Stomach (tissue), 9 donors: ENCODE measurements around the gene CLCN3. TPM values are rescaled to one million over a fixed set of nuclear protein-coding genes. Genes with fewer than 3 reads are reported as not detected.
A peak's percentile ranks its signal among the peaks of the same experiment; 100 is the strongest.

Source experiments
- DNase-seq, 2 donors: peaks; one replicate each; pipeline versions ENCODE4 v3.0.0 to v3.0.0-alpha.2; 2013 to 2019
- H3K27ac ChIP-seq, 5 donors: fragments of 200-600 bp in 4 of 5; sonication (generic) in 4 of 5; one replicate each; pipeline ENCODE4 v1.5.1; 2013 to 2019; ENCODE audit warnings: mild to moderate bottlenecking in 1 of 5, moderate library complexity in 1 of 5
- H3K27me3 ChIP-seq, 3 donors: fragments of 200-600 bp; sonication (generic); one replicate each; pipeline ENCODE4 v1.5.1; 2017 to 2019; ENCODE audit warnings: mixed run types in 1 of 3
- H3K36me3 ChIP-seq, 4 donors: fragments of 200-600 bp; sonication (generic); 1 replicate in 3 of 4; 2 replicates in 1 of 4; pipeline ENCODE4 v1.5.1; 2016 to 2019
- H3K4me1 ChIP-seq, 4 donors: fragments of 200-600 bp; sonication (generic); one replicate each; pipeline ENCODE4 v1.5.1; 2016 to 2019
- H3K4me3 ChIP-seq, 4 donors: fragments of 200-600 bp; sonication (generic) in 3 of 4; one replicate each; pipeline ENCODE4 v1.5.1; 2016 to 2019; ENCODE audit warnings: mild to moderate bottlenecking in 1 of 4
- H3K9me3 ChIP-seq, 4 donors: fragments of 200-600 bp; sonication (generic); one replicate each; pipeline ENCODE4 v1.5.1; 2016 to 2019
- EP300 ChIP-seq: sonication (generic); formaldehyde crosslinking; IDR thresholded peaks from one replicate; pipeline ENCODE4 v1.6.1; 2017; ENCODE audit warnings: antibody characterized with exemption
- POLR2A ChIP-seq, 4 donors: fragments of 450-650 bp; IDR thresholded peaks; one replicate each; pipeline ENCODE4 v1.6.1; 2016; ENCODE audit warnings: antibody characterized with exemption in 4 of 4, control low read depth in 2 of 4, mild to moderate bottlenecking in 1 of 4, moderate library complexity in 1 of 4
- POLR2AphosphoS5 ChIP-seq, 3 donors: sonication (generic); formaldehyde crosslinking; IDR thresholded peaks; one replicate each; pipeline ENCODE4 v1.6.1; 2016; ENCODE audit warnings: antibody characterized with exemption in 3 of 3
- WGBS, 5 donors: extraction: QIAGEN DNeasy Blood & Tissue Kit in 3 of 5; methylation state at CpG; one replicate each; pipeline versions ENCODE4 v1.1.5 to v1.1.7; 2013 to 2018; 5-methylcytosine and 5-hydroxymethylcytosine counted together
- intact Hi-C: fragments of 100-400 bp; cut with DNase I; formaldehyde crosslinking; loops from one replicate; pipeline ENCODE4 v1.15.1; 2023; ENCODE audit warnings: low total_unique reads
- polyA plus RNA-seq, 3 donors: library from polyadenylated mRNA; stranded (reverse); fragments of 200-250 nt; gene quantifications; one replicate each; pipeline ENCODE4 v1.2.3, GENCODE V29; 2013
- total RNA-seq, 5 donors: library from RNA; depleted of rRNA; stranded (reverse); fragments of >200 nt; gene quantifications; one replicate each; pipeline versions ENCODE4 v1.1.0 to v1.2.3, GENCODE V29; 2014 to 2016
- TF ChIP-seq, protein P1 (sequence below), 7 experiments: fragments of 450-650 bp in 4 of 7; fragments of 200-600 bp in 3 of 7; sonication (generic) in 3 of 7; IDR thresholded peaks; one replicate each; pipeline ENCODE4 v1.5.1; 2016 to 2019; ENCODE audit warnings: antibody characterized with exemption in 7 of 7, control low read depth in 2 of 7, mild to moderate bottlenecking in 1 of 7
- donor health status: healthy with polysubstance abuse.
- donor health status: Bipolar disorder and iron deficiency.
- donor health status: healthy.

The CLCN3 gene
- total and polyA plus RNA-seq, 8 donors, result 2.3 to 228 (median 8.9) TPM

DNA sequence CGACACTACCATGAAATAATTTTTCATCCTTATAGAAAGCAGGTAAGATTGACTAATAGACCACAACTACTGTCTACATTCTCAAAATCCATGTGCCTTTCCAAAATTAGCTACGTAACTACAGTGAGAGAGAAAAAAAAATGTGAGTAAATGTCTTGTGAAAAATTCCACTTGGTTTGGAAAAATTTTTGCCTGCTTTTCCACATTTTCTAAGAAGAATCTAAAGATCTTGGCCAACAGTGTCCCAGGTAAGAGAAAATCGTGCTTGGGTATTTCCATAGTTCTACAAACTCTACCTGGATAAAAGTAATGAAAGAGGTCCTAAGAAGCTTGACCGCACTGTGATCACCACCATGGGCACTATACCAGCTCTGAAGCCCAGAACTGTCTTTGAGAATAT lies 1.4 kb upstream of the CLCN3 start:
- Histone ChIP-seq H3K27me3 (no peaks in the 10 kb centered on the region), H3K36me3 (no peaks in the 10 kb centered on the region), H3K9me3 (no peaks in the 10 kb centered on the region), H3K4me1 (peaks cover 0 to 37% (median 19%) of the 10 kb centered on the region in 4 donors), H3K4me3 (peak overlapping the region in 3 of 4 donors; percentile 58 to 68 (median 61)), H3K27ac (peak overlapping the region in 4 of 5 donors; percentile 95 to 97 (median 96))
- TF ChIP-seq EP300 (no peak), POLR2AphosphoS5 (IDR thresholded peaks at IDR 0.05) (no peak), POLR2A (IDR thresholded peaks at IDR 0.05) (no peak)
- TF ChIP-seq, protein P1, sequence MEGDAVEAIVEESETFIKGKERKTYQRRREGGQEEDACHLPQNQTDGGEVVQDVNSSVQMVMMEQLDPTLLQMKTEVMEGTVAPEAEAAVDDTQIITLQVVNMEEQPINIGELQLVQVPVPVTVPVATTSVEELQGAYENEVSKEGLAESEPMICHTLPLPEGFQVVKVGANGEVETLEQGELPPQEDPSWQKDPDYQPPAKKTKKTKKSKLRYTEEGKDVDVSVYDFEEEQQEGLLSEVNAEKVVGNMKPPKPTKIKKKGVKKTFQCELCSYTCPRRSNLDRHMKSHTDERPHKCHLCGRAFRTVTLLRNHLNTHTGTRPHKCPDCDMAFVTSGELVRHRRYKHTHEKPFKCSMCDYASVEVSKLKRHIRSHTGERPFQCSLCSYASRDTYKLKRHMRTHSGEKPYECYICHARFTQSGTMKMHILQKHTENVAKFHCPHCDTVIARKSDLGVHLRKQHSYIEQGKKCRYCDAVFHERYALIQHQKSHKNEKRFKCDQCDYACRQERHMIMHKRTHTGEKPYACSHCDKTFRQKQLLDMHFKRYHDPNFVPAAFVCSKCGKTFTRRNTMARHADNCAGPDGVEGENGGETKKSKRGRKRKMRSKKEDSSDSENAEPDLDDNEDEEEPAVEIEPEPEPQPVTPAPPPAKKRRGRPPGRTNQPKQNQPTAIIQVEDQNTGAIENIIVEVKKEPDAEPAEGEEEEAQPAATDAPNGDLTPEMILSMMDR (IDR thresholded peaks at IDR 0.05), result no peak
- no peak for DNase-seq
- 89 to 94% (median 92%) methylated on average over 4 of the region's 4 CpGs for WGBS, 5 donors
- intact Hi-C loops, result no loop called here

- no peaks in the 10 kb centered on the region for H3K36me3 ChIP-seq
- H3K27me3 ChIP-seq, result no peaks in the 10 kb centered on the region
- peaks cover 0 to 43% (median 19%) of the 10 kb centered on the region in 4 donors for H3K4me1 ChIP-seq
- WGBS, 5 donors, result 0 to 1% (median 0%) methylated on average over 12 of the region's 12 CpGs
- peak overlapping the region; percentile 95 to 97 (median 96) for H3K27ac ChIP-seq
- H3K4me3 ChIP-seq, result peak overlapping the region; percentile 58 to 73 (median 64)
- TF ChIP-seq POLR2A (IDR thresholded peaks at IDR 0.05) (no peak), EP300 (no peak), POLR2AphosphoS5 (IDR thresholded peaks at IDR 0.05) (peak in 2 of 3 donors; percentile 53 to 66)
- TF ChIP-seq, protein P1 (IDR thresholded peaks at IDR 0.05), result peak in 5 of 7 experiments; percentile 54 to 75 (median 57)
- DNase-seq, result peak; percentile 67 to 88
- H3K9me3 ChIP-seq, result no peaks in the 10 kb centered on the region
- intact Hi-C loops, result no loop called here
These were observed 840 bp upstream of the CLCN3 start for GRCh38 chr4:169619518-169619957.

DNA sequence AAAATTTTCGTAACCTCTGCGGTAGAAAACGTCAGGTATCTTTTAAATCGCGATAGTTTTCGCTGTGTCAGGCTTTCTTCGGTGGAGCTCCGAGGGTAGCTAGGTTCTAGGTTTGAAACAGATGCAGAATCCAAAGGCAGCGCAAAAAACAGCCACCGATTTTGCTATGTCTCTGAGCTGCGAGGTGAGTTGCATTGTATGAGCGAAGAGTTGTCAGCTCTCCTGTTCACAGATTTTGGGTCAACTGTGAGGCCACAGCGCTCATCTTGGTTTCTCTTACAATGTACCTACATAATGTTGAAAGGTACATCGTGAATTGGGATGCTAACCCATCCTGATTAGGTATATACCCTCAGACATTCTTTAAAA lies 486 bp downstream of the CLCN3 start:
- peak in 1 of 2 donors; percentile 68 for DNase-seq
- Histone ChIP-seq H3K9me3 (no peaks in the 10 kb centered on the region), H3K27me3 (no peaks in the 10 kb centered on the region), H3K27ac (peak overlapping the region; percentile 95 to 97 (median 96)), H3K4me1 (peaks cover 0 to 44% (median 22%) of the 10 kb centered on the region in 4 donors), H3K36me3 (no peaks in the 10 kb centered on the region), H3K4me3 (peak overlapping the region; percentile 58 to 73 (median 64))
- TF ChIP-seq POLR2AphosphoS5 (IDR thresholded peaks at IDR 0.05) (no peak), POLR2A (IDR thresholded peaks at IDR 0.05) (no peak), EP300 (no peak)
- TF ChIP-seq, protein P1 (IDR thresholded peaks at IDR 0.05), result no peak
- intact Hi-C loops, result no loop called here
- 0 to 2% (median 1%) methylated on average over 14 of the region's 14 CpGs for WGBS, 5 donors

- peak in 1 of 2 donors; percentile 76 for DNase-seq
- Histone ChIP-seq H3K4me3 (peak overlapping the region; percentile 58 to 73 (median 64)), H3K27me3 (no peaks in the 10 kb centered on the region), H3K36me3 (no peaks in the 10 kb centered on the region), H3K9me3 (no peaks in the 10 kb centered on the region), H3K27ac (peak overlapping the region; percentile 74 to 97 (median 96)), H3K4me1 (peaks cover 0 to 52% (median 27%) of the 10 kb centered on the region in 4 donors)
- intact Hi-C loops, result no loop called here
- 1 to 4% (median 3%) methylated on average over 6 of the region's 6 CpGs for WGBS, 5 donors
- TF ChIP-seq POLR2AphosphoS5 (IDR thresholded peaks at IDR 0.05) (peak in 1 of 3 donors; percentile 54), EP300 (no peak)
These were observed 1.5 kb downstream of the CLCN3 start for GRCh38 chr4:169621731-169622492.
